NT2/D1 (cell line): ENCODE results near the gene HAND2.

Experiments used
- DNase-seq: peaks from one replicate; pipeline ENCODE4 v3.0.0-alpha.2; 2011; ENCODE audit warnings: low read depth, low spot score
- H3K27me3 ChIP-seq: 2 replicates; pipeline ENCODE4 v1.6.0; 2011; ENCODE audit warnings: mild to moderate bottlenecking; ENCODE audit not compliant: insufficient read length, insufficient read depth
- H3K36me3 ChIP-seq: 2 replicates; pipeline ENCODE4 v1.6.1; 2011; ENCODE audit warnings: mild to moderate bottlenecking, low read length, mixed read lengths; ENCODE audit not compliant: insufficient read depth, insufficient read length
- H3K4me1 ChIP-seq: 2 replicates; pipeline ENCODE4 v1.5.1; 2011; ENCODE audit not compliant: insufficient read depth, insufficient read length
- H3K4me3 ChIP-seq: 2 replicates; pipeline ENCODE4 v1.5.1; 2011; ENCODE audit warnings: low read depth; ENCODE audit not compliant: insufficient read length
- H3K9ac ChIP-seq: 2 replicates; pipeline ENCODE4 v1.6.0; 2011; ENCODE audit warnings: low read depth; ENCODE audit not compliant: insufficient read length
- H3K9me3 ChIP-seq: 2 replicates; pipeline ENCODE4 v1.5.1; 2011; ENCODE audit warnings: mild to moderate bottlenecking, low read length; ENCODE audit not compliant: insufficient read depth
- SUZ12 ChIP-seq: IDR thresholded peaks from 2 replicates; pipeline ENCODE4 v1.6.1; 2011; ENCODE audit not compliant: insufficient read length, insufficient read depth; ENCODE audit errors: extremely low read depth
- YY1 ChIP-seq: IDR thresholded peaks from 2 replicates; pipeline ENCODE4 v1.6.1; 2011; ENCODE audit not compliant: insufficient read length, insufficient read depth
- ZNF274 ChIP-seq: IDR thresholded peaks from 2 replicates; pipeline ENCODE4 v1.6.1; 2011; ENCODE audit warnings: mild to moderate bottlenecking, low read depth, low read length

HAND2 gene

GRCh38 chr4:173571620-173572019, 41.6 kb upstream of the HAND2 start:
- Histone ChIP-seq H3K27me3 (no peaks in the 10 kb centered on the region), H3K9ac (no peak overlapping the region), H3K9me3 (no peaks in the 10 kb centered on the region), H3K4me1 (no peaks in the 10 kb centered on the region), H3K4me3 (no peak overlapping the region), H3K36me3 (no peaks in the 10 kb centered on the region)
- TF ChIP-seq SUZ12 = no peak
- TF ChIP-seq ZNF274 = no peak
- TF ChIP-seq YY1 = no peak
- no peak for DNase-seq

GRCh38 chr4:173565281-173565680, 35.3 kb upstream of the HAND2 start:
- Histone ChIP-seq H3K9me3 (no peaks in the 10 kb centered on the region), H3K27me3 (no peaks in the 10 kb centered on the region), H3K4me1 (no peaks in the 10 kb centered on the region), H3K36me3 (no peaks in the 10 kb centered on the region), H3K4me3 (no peak overlapping the region), H3K9ac (no peak overlapping the region)
- TF ChIP-seq SUZ12 (no peak), ZNF274 (no peak), YY1 (no peak)
- no peak for DNase-seq

- TF ChIP-seq YY1 (no peak), SUZ12 (no peak)
- no peaks in the 10 kb centered on the region for H3K36me3 ChIP-seq
- H3K4me3 ChIP-seq = no peak overlapping the region
- H3K9me3 ChIP-seq = no peaks in the 10 kb centered on the region
- no peak overlapping the region for H3K9ac ChIP-seq
- no peaks in the 10 kb centered on the region for H3K27me3 ChIP-seq
- DNase-seq = no peak
- no peaks in the 10 kb centered on the region for H3K4me1 ChIP-seq
Measured at GRCh38 chr4:173564461-173564860, 34.4 kb upstream of the HAND2 start.

GRCh38 chr4:173560896-173561295, 30.9 kb upstream of the HAND2 start:
- DNase-seq = no peak
- H3K4me3 ChIP-seq = no peak overlapping the region
- H3K36me3 ChIP-seq = no peaks in the 10 kb centered on the region
- H3K9ac ChIP-seq = no peak overlapping the region
- no peaks in the 10 kb centered on the region for H3K9me3 ChIP-seq
- no peaks in the 10 kb centered on the region for H3K27me3 ChIP-seq
- no peak for TF ChIP-seq SUZ12
- TF ChIP-seq YY1 = no peak
- no peak for TF ChIP-seq ZNF274
- H3K4me1 ChIP-seq = no peaks in the 10 kb centered on the region

DNA sequence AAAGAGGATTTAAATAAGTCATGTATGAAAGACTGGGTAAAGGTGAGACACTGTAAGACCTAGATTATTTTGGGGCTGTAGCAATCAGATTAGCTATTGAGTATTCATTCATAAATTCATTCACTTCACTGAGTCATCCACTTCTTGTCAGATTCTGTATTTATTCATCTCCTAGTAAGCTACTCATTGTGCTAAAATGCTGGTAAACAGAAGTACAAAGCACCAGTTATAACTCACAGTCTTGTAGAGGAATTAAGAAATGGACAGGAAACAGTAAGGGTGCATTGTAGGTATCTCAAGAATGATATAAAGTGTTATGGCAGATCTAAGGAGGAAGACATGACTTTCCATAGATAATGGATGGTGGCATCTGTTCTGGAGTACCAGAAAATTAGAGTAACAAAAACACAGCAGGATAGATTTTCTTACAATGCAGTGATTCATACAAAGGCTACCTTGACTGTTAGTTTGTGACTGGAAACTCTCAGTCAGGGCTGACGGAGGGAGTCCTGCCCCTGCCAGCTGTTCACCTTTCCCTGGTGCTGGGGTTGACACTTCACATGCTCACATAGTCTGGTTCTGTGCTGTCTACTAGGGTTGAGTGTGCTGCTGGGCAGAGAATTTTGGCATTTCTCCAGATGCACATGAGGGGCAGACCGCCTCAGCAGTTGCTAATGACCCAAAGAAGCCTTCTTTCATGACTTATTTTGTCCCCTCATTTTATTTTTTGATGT, 26.5 kb upstream of the HAND2 start:
- Histone ChIP-seq H3K36me3 (no peaks in the 10 kb centered on the region), H3K4me3 (no peak overlapping the region), H3K27me3 (no peaks in the 10 kb centered on the region), H3K9ac (no peak overlapping the region), H3K9me3 (no peaks in the 10 kb centered on the region), H3K4me1 (no peaks in the 10 kb centered on the region)
- DNase-seq = no peak
- no peak for TF ChIP-seq ZNF274
- no peak for TF ChIP-seq YY1
- no peak for TF ChIP-seq SUZ12

- H3K9me3 ChIP-seq = no peaks in the 10 kb centered on the region
- H3K4me1 ChIP-seq = no peaks in the 10 kb centered on the region
- H3K27me3 ChIP-seq = peaks cover 2% of the 10 kb centered on the region
- TF ChIP-seq SUZ12 (no peak), ZNF274 (no peak), YY1 (no peak)
- H3K9ac ChIP-seq = no peak overlapping the region
- H3K4me3 ChIP-seq = no peak overlapping the region
- no peaks in the 10 kb centered on the region for H3K36me3 ChIP-seq
- no peak for DNase-seq
Measured at GRCh38 chr4:173547889-173548288, 17.9 kb upstream of the HAND2 start.

GRCh38 chr4:173546776-173547175, 16.7 kb upstream of the HAND2 start:
- Histone ChIP-seq H3K27me3 (peaks cover 5% of the 10 kb centered on the region), H3K4me1 (no peaks in the 10 kb centered on the region), H3K9ac (no peak overlapping the region), H3K9me3 (no peaks in the 10 kb centered on the region), H3K36me3 (no peaks in the 10 kb centered on the region), H3K4me3 (no peak overlapping the region)
- DNase-seq = no peak
- TF ChIP-seq ZNF274 = no peak
- no peak for TF ChIP-seq YY1
